ENCODE data around the gene PKD1L1. TPM values are rescaled to one million over a fixed set of nuclear protein-coding genes. Genes with fewer than 3 reads are reported as not detected.

Gene PKD1L1
- total and polyA plus RNA-seq, 2 experiments from 2014 or later, result 0.15 to 0.54 TPM

DNA sequence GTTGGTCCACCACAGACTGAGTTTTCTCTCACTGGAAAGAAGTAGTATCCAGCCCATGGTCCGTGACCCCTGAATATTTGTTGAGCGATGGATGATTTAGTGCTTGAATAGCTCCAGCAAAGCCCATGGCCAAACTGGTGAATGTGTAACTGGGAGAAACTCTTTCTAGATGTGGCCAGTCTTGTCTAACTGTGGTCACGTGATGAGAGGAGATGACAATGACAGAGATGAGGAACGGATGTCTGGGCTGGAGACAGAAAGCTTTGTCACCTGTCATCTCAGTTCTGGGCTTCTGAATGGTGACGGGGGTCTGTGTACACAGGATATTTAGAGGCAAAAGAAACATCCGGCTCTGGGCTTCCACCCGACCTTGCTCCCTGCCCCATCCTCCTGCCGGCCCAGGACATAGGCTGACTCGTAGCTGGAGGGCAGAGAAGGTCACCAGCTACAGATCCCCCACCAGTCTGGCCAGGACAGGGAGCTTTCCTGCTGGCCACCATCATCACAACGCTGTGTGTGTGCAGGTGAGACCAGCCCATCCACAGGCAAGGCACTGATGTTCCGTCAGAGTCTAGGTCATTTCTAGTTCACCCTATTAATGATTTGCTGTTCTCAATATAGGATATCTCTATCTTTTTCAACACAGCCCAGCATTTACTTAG, 213.8 kb downstream of the PKD1L1 start:
- Histone ChIP-seq H3K27ac (no peak overlapping the region), H3K4me3 (no peak overlapping the region), H3K4me1 (ENCODE audit: low read depth) (no peaks in the 10 kb centered on the region), H3K27me3 (no peaks in the 10 kb centered on the region), H3K36me3 (no peaks in the 10 kb centered on the region), H3K9me3 (ENCODE audit: low read depth) (no peaks in the 10 kb centered on the region)
- no peak for DNase-seq (ENCODE audit: low read depth in 1 of 2, low spot score in 1 of 2)
- TF ChIP-seq CTCF (IDR thresholded peaks at IDR 0.05; ENCODE audit: low read depth, low read length), result no peak

DNA sequence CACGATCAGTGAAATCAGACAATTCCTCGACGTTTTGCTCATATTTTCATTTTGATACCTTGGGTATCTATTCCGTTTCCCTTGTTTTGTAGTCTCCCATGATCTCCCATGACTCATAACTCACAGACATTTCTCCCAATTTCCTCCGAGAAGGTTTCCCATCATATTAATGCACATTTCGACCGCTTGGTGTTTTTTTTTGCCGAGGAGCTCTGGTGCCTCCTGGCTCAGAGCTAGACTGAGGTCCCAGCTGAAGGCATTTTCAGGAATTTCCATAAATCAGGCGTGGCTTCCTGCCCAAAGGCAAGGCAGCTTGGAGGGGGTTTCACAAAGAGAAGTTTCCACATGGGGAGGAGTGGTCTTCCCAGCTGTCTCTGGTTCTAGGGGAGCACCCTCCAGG, 218.1 kb downstream of the PKD1L1 start:
- H3K4me3 ChIP-seq, result no peak overlapping the region
- no peak for TF ChIP-seq CTCF (IDR thresholded peaks at IDR 0.05; ENCODE audit: low read depth, low read length)
- DNase-seq (ENCODE audit: low read depth in 1 of 2, low spot score in 1 of 2), result peak in 1 of 2 donors; percentile 39

GRCh38 chr7:47726047-47726726, 222.1 kb downstream of the PKD1L1 start:
- Histone ChIP-seq H3K27ac (no peak overlapping the region), H3K36me3 (no peaks in the 10 kb centered on the region), H3K4me3 (no peak overlapping the region), H3K27me3 (no peaks in the 10 kb centered on the region), H3K9me3 (ENCODE audit: low read depth) (no peaks in the 10 kb centered on the region), H3K4me1 (ENCODE audit: low read depth) (no peaks in the 10 kb centered on the region)
- no peak for TF ChIP-seq CTCF (IDR thresholded peaks at IDR 0.05; ENCODE audit: low read depth, low read length)
- DNase-seq (ENCODE audit: low read depth in 1 of 2, low spot score in 1 of 2), result no peak

More for the DNA sequence above, 218.1 kb downstream of the PKD1L1 start:
- Histone ChIP-seq H3K36me3 (no peaks in the 10 kb centered on the region), H3K9me3 (ENCODE audit: low read depth) (no peaks in the 10 kb centered on the region), H3K27ac (no peak overlapping the region), H3K4me1 (ENCODE audit: low read depth) (no peaks in the 10 kb centered on the region), H3K27me3 (no peaks in the 10 kb centered on the region)

DNA sequence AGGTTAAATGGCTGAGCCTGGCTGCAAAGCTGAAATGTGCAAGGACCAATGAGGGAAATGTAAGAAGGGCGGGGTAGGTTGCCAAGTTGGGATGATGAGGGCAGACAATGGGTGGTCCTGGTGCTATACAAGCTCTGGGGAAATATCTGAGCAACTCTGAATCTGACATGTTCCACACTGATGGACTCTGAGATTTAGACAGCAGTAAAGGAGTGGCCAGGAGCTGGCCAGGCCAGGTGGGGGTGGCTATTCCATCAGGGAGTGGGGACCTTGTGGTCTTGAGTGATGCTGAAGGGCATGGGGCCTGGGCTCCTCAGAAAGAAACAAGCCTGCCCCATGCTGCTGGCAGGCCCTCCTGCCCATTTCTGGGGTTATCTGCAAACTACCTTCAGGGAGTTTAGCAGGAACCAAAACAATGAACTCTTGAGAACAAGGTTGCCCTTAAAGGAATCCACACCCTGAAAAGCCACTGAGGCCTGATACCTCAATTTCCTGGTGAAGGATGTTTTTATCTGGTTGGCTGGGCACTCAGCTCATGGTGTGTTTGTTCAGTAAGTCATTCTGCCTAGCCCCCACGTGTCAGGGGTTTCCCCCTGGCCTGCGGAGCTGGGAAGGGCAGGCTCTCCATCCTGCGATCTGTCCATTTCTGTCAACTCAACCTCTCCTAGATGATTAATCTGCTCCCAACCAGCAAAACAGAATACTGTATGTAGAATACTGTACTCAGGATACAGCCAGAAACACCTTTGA, 223.1 kb downstream of the PKD1L1 start:
- H3K27ac ChIP-seq, result no peak overlapping the region
- no peak for DNase-seq (ENCODE audit: low read depth in 1 of 2, low spot score in 1 of 2)
- no peaks in the 10 kb centered on the region for H3K36me3 ChIP-seq
- no peaks in the 10 kb centered on the region for H3K4me1 ChIP-seq (ENCODE audit: low read depth)
- no peak overlapping the region for H3K4me3 ChIP-seq
- no peaks in the 10 kb centered on the region for H3K27me3 ChIP-seq
- no peak for TF ChIP-seq CTCF (IDR thresholded peaks at IDR 0.05; ENCODE audit: low read depth, low read length)
- H3K9me3 ChIP-seq (ENCODE audit: low read depth), result no peaks in the 10 kb centered on the region

Other genes starting within 250 kb of the PKD1L1 start
- gene HUS1, start 31.1 kb upstream of the PKD1L1 start, total RNA-seq, result 22.3 and 37.4 TPM in 2 replicates
- 19.0 and 19.6 TPM in 2 replicates for gene HUS1, start 31.1 kb upstream of the PKD1L1 start, polyA plus RNA-seq
- not detected in 2 replicates for gene SUN3, start 80.6 kb upstream of the PKD1L1 start, total RNA-seq
- gene SUN3, start 80.6 kb upstream of the PKD1L1 start, polyA plus RNA-seq, result 0.43 and 1.7 TPM in 2 replicates
- gene C7orf57, start 87.1 kb upstream of the PKD1L1 start, total RNA-seq, result 0.53 TPM in 1 of 2 replicates, not detected in the other
- gene C7orf57, start 87.1 kb upstream of the PKD1L1 start, polyA plus RNA-seq, result 0.11 TPM in 1 of 2 replicates, not detected in the other
- 13.6 and 26.5 TPM in 2 replicates for gene UPP1, start 140.8 kb upstream of the PKD1L1 start, total RNA-seq
- gene UPP1, start 140.8 kb upstream of the PKD1L1 start, polyA plus RNA-seq, result 28.3 and 35.5 TPM in 2 replicates
- gene ABCA13, start 223.0 kb upstream of the PKD1L1 start, total RNA-seq, result 0.21 and 0.46 TPM in 2 replicates
- 0.50 TPM in 1 of 2 replicates, not detected in the other for gene ABCA13, start 223.0 kb upstream of the PKD1L1 start, polyA plus RNA-seq